SHP77 treated with DMSO at 0.1 percent for 48 hours (cell line): ENCODE results near the gene SCN4A.

ENCODE experiments used
- DNase-seq: peaks from one replicate; lab custom pipeline; 2025; lab: John Stamatoyannopoulos, UW

SCN4A gene

GRCh38 chr17:64001763-64002529 is 29.2 kb upstream of the SCN4A start:
- DNase-seq = no peak

- no peak for DNase-seq
These were observed 28.4 kb upstream of the SCN4A start for GRCh38 chr17:64001091-64001579.

GRCh38 chr17:63999680-64000531 is 27.2 kb upstream of the SCN4A start:
- no peak for DNase-seq

- DNase-seq = no peak
These were observed 26.3 kb upstream of the SCN4A start for GRCh38 chr17:63998721-63999679.

- DNase-seq = no peak
These were observed 25.5 kb upstream of the SCN4A start, which contains the start of gene PRR29 for GRCh38 chr17:63998050-63998720. PRR29 (plus strand) TSS chr17:63998351; CDS start chr17:63998365, 14 bp downstream.

GRCh38 chr17:63997341-63998048 is 24.8 kb upstream of the SCN4A start:
- no peak for DNase-seq

GRCh38 chr17:63996430-63997182 is 23.9 kb upstream of the SCN4A start:
- DNase-seq = no peak

- no peak for DNase-seq
These were observed 22.9 kb upstream of the SCN4A start for GRCh38 chr17:63995626-63996025.

GRCh38 chr17:63993368-63993985 is 20.8 kb upstream of the SCN4A start:
- DNase-seq = no peak

GRCh38 chr17:63991611-63992010 is 18.9 kb upstream of the SCN4A start:
- no peak for DNase-seq

GRCh38 chr17:63989622-63990345 is 17.1 kb upstream of the SCN4A start:
- no peak for DNase-seq

GRCh38 chr17:63988741-63989621 is 16.3 kb upstream of the SCN4A start:
- DNase-seq = no peak

- DNase-seq = no peak
These were observed 15.4 kb upstream of the SCN4A start for GRCh38 chr17:63988127-63988478.

GRCh38 chr17:63987221-63988126 is 14.8 kb upstream of the SCN4A start:
- no peak for DNase-seq

GRCh38 chr17:63986821-63987220 is 14.1 kb upstream of the SCN4A start:
- no peak for DNase-seq

- no peak for DNase-seq
These were observed 12.8 kb upstream of the SCN4A start for GRCh38 chr17:63985387-63986140.
